Epidermal melanocyte (primary cell): Measurements from ENCODE around the gene PSTPIP2.
"Not testable (repeated sequence)": the region's sequence is repeated elsewhere in the genome, so short reads cannot be mapped to it uniquely, and the experiment has no call there.

Experiments used
- DNase-seq: peaks from one replicate; pipeline ENCODE4 v3.0.0; 2011; ENCODE audit warnings: low spot score; ENCODE audit not compliant: insufficient read length

Gene PSTPIP2

GRCh38 chr18:46071653-46072375, at the start of gene PSTPIP2:
TSS of gene PSTPIP2 (minus strand) at chr18:46072260. CDS start at chr18:46072188, 72 bp downstream.
- no peak for DNase-seq

GRCh38 chr18:46113751-46114150, 41.7 kb upstream of the PSTPIP2 start:
- DNase-seq = no peak

GRCh38 chr18:46110406-46110805, 38.3 kb upstream of the PSTPIP2 start:
- no peak for DNase-seq

- DNase-seq = no peak
Measured at GRCh38 chr18:46109386-46109785, 37.3 kb upstream of the PSTPIP2 start.

- DNase-seq = peak; percentile 63
Measured at GRCh38 chr18:46104128-46104911, 32.3 kb upstream of the PSTPIP2 start, which contains the start of gene HAUS1. TSS of gene HAUS1 (plus strand) at chr18:46104385. CDS start at chr18:46104412, 27 bp downstream.

- no peak for DNase-seq
Measured at GRCh38 chr18:46099463-46099862, 27.4 kb upstream of the PSTPIP2 start.

- no peak for DNase-seq
Measured at GRCh38 chr18:46098616-46098933, 26.5 kb upstream of the PSTPIP2 start.

GRCh38 chr18:46097801-46098615, 25.9 kb upstream of the PSTPIP2 start, which contains the start of gene ATP5F1A:
TSS of gene ATP5F1A (minus strand) at chr18:46098296. CDS start at chr18:46098231, 65 bp downstream.
- peak; percentile 66 for DNase-seq

GRCh38 chr18:46097431-46097800, 25.4 kb upstream of the PSTPIP2 start:
- no peak for DNase-seq

GRCh38 chr18:46096651-46097300, 24.7 kb upstream of the PSTPIP2 start:
- DNase-seq = no peak

GRCh38 chr18:46095532-46095931, 23.5 kb upstream of the PSTPIP2 start:
- no peak for DNase-seq

- DNase-seq = not testable (repeated sequence)
Measured at GRCh38 chr18:46088501-46088900, 16.4 kb upstream of the PSTPIP2 start.

- no peak for DNase-seq
Measured at GRCh38 chr18:46084431-46084830, 12.4 kb upstream of the PSTPIP2 start.

- DNase-seq = no peak
Measured at GRCh38 chr18:46080156-46080555, 8.1 kb upstream of the PSTPIP2 start.

GRCh38 chr18:46079336-46079735, 7.3 kb upstream of the PSTPIP2 start:
- no peak for DNase-seq

- DNase-seq = no peak
Measured at GRCh38 chr18:46073474-46074331, 1.6 kb upstream of the PSTPIP2 start.

GRCh38 chr18:46072959-46073358, 899 bp upstream of the PSTPIP2 start:
- no peak for DNase-seq

- DNase-seq = no peak
Measured at GRCh38 chr18:46072376-46072867, 362 bp upstream of the PSTPIP2 start.

- no peak for DNase-seq
Measured at GRCh38 chr18:46070815-46071652, 1.0 kb downstream of the PSTPIP2 start.
